ENCODE data around the gene TM9SF1.

Gene TM9SF1

GRCh38 chr14:24172261-24172860 lies 22.9 kb downstream of the TM9SF1 start:
- Histone ChIP-seq H2AFZ (ENCODE audit: low read length) (no peak overlapping the region), H4K20me1 (ENCODE audit: insufficient read depth, low read length) (no peaks in the 10 kb centered on the region), H3K79me2 (ENCODE audit: low read length) (no peaks in the 10 kb centered on the region), H3K9ac (ENCODE audit: low read length) (no peak overlapping the region), H3K9me3 (replicated peaks; ENCODE audit: insufficient read depth, low read length) (no peaks in the 10 kb centered on the region), H3K4me1 (ENCODE audit: low read length) (no peaks in the 10 kb centered on the region), H3K36me3 (replicated peaks; ENCODE audit: insufficient read depth, low read length) (no peaks in the 10 kb centered on the region), H3K27ac (ENCODE audit: low read length) (no peak overlapping the region), H3K27me3 (replicated peaks; ENCODE audit: insufficient read depth, low read length) (no peaks in the 10 kb centered on the region), H3K9me2 (replicated peaks; ENCODE audit: insufficient read depth, low read length) (no peaks in the 10 kb centered on the region), H3K4me2 (ENCODE audit: low read depth, low read length) (no peak overlapping the region), H3K4me3 (ENCODE audit: low read length) (no peak overlapping the region), H3F3A (ENCODE audit: insufficient read depth, low read length) (no peaks in the 10 kb centered on the region)
- no peak for DNase-seq
- TF ChIP-seq EZH2phosphoT487 (IDR thresholded peaks at IDR 0.05; ENCODE audit: low read length) (no peak), EZH2 (optimal IDR thresholded peaks at IDR 0.05; ENCODE audit: low read depth, low read length) (no peak)
- TF ChIP-seq, protein P1, sequence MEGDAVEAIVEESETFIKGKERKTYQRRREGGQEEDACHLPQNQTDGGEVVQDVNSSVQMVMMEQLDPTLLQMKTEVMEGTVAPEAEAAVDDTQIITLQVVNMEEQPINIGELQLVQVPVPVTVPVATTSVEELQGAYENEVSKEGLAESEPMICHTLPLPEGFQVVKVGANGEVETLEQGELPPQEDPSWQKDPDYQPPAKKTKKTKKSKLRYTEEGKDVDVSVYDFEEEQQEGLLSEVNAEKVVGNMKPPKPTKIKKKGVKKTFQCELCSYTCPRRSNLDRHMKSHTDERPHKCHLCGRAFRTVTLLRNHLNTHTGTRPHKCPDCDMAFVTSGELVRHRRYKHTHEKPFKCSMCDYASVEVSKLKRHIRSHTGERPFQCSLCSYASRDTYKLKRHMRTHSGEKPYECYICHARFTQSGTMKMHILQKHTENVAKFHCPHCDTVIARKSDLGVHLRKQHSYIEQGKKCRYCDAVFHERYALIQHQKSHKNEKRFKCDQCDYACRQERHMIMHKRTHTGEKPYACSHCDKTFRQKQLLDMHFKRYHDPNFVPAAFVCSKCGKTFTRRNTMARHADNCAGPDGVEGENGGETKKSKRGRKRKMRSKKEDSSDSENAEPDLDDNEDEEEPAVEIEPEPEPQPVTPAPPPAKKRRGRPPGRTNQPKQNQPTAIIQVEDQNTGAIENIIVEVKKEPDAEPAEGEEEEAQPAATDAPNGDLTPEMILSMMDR (IDR thresholded peaks at IDR 0.05; ENCODE audit: low read length): no peak

DNA sequence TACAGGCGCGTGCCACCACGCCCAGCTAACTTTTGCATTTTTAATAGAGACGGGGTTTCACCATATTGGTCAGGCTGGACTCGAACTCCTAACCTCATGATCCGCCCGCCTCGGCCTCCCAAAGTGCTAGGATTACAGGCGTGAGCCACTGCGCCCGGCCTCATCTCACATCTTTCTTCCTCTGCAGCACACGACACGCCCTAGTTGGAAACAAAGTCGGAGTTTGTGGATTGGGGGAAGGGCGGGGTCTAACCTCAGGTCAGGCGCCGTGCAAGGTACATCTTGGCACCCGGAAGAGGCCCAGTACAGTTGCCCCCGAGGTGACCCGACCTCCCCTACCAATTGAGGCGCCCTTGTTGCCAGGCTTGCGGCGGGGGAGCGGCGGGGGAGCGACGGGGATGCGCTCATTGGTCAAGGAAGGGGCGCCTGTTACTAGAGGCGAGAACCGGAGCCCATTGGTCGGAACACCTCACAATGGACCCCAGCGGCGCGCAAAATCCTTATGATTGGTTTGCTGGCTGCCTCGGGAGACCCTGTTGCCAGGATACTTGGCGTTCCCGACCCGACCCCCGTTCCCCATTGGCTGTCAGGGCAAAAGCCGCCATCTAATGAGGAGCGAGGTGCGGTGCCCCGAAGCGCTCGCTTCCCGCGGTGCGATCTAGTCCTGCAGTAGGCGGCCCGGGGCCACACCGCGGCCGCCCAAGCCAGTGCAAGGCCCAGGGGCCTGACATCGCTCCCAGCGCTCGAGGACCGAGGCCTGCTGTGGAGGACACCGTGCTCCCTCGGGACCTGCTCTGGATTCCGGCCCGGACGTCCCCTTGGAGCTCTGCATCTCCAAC lies 23.6 kb downstream of the TM9SF1 start, which contains the start of gene REC8:
REC8 (plus strand) TSS at position 659 of the 839 bp plus-strand sequence. CDS start 473 bp downstream, outside the sequence.
- H3K27ac ChIP-seq (ENCODE audit: low read length): no peak within 1 kb of the TSS
- H2AFZ ChIP-seq (ENCODE audit: low read length): no peak within 1 kb of the TSS
- no peaks in the 10 kb centered on the region for H3K9me2 ChIP-seq (replicated peaks; ENCODE audit: insufficient read depth, low read length)
- H3K9ac ChIP-seq (ENCODE audit: low read length): no peak within 1 kb of the TSS
- no peak within 1 kb of the TSS for H3K4me3 ChIP-seq (ENCODE audit: low read length)
- H3K4me2 ChIP-seq (ENCODE audit: low read depth, low read length): no peak within 1 kb of the TSS
- no peaks in the 10 kb centered on the region for H3K4me1 ChIP-seq (ENCODE audit: low read length)
- DNase-seq: no peak
- no peaks in the 10 kb centered on the region for H3K36me3 ChIP-seq (replicated peaks; ENCODE audit: insufficient read depth, low read length)
- no peaks in the 10 kb centered on the region for H3K79me2 ChIP-seq (ENCODE audit: low read length)
- no peak for TF ChIP-seq EZH2phosphoT487 (IDR thresholded peaks at IDR 0.05; ENCODE audit: low read length)
- TF ChIP-seq EZH2 (optimal IDR thresholded peaks at IDR 0.05; ENCODE audit: low read depth, low read length): no peak
- TF ChIP-seq, protein P1 (IDR thresholded peaks at IDR 0.05; ENCODE audit: low read length): no peak
- H4K20me1 ChIP-seq (ENCODE audit: insufficient read depth, low read length): no peaks in the 10 kb centered on the region
- H3K9me3 ChIP-seq (replicated peaks; ENCODE audit: insufficient read depth, low read length): no peaks in the 10 kb centered on the region
- no peaks in the 10 kb centered on the region for H3F3A ChIP-seq (ENCODE audit: insufficient read depth, low read length)
- H3K27me3 ChIP-seq (replicated peaks; ENCODE audit: insufficient read depth, low read length): no peaks in the 10 kb centered on the region

- Histone ChIP-seq H3K79me2 (ENCODE audit: low read length) (no peaks in the 10 kb centered on the region), H3K27ac (ENCODE audit: low read length) (no peak overlapping the region), H3K9me2 (replicated peaks; ENCODE audit: insufficient read depth, low read length) (no peaks in the 10 kb centered on the region), H3K9ac (ENCODE audit: low read length) (no peak overlapping the region), H2AFZ (ENCODE audit: low read length) (no peak overlapping the region), H3F3A (ENCODE audit: insufficient read depth, low read length) (no peaks in the 10 kb centered on the region), H3K4me2 (ENCODE audit: low read depth, low read length) (no peak overlapping the region), H3K27me3 (replicated peaks; ENCODE audit: insufficient read depth, low read length) (no peaks in the 10 kb centered on the region), H3K4me3 (ENCODE audit: low read length) (no peak overlapping the region), H3K4me1 (ENCODE audit: low read length) (no peaks in the 10 kb centered on the region), H3K9me3 (replicated peaks; ENCODE audit: insufficient read depth, low read length) (no peaks in the 10 kb centered on the region), H3K36me3 (replicated peaks; ENCODE audit: insufficient read depth, low read length) (no peaks in the 10 kb centered on the region), H4K20me1 (ENCODE audit: insufficient read depth, low read length) (no peaks in the 10 kb centered on the region)
- no peak for DNase-seq
- TF ChIP-seq EZH2phosphoT487 (IDR thresholded peaks at IDR 0.05; ENCODE audit: low read length) (no peak), EZH2 (optimal IDR thresholded peaks at IDR 0.05; ENCODE audit: low read depth, low read length) (no peak)
- TF ChIP-seq, protein P1 (IDR thresholded peaks at IDR 0.05; ENCODE audit: low read length): no peak
These were observed 27.6 kb downstream of the TM9SF1 start for GRCh38 chr14:24167469-24168114.
